ENCODE measurements around the gene GMFB.

Gene GMFB

DNA sequence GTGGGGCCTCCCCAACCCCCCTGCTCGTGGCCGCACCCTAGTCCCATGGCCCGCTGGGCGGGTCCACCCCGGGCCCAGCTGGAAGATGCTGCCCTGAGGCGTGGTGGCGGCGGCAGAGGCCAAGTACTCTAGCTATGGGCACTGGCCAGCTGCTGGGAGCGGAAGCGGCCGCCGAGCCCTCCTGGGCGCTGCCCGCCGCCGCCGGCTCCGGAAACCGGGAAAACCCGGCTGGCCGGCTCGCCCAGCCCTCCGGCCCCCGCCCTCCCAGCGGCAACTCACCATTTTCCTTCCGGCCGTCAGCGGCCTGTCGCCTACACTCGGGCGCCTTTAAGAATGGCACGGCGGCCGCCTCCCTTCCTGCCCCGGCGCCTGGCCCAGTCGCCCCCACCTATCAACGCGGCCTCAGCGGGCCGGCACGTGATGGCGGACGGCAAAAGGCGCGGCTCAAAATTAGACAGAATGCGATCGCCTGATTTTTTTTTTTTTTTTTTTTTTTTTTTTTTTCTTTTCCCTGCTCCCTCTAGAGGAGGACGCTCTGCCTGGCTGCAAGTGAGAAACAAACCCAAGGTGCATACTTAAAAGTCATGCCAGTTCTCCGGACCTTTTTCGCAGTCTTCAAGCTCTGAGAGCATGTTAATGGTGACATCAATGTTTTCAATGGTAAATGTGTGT is at the start of gene GMFB:
Gene GMFB, minus strand, starts transcription at position 335 of the 672 bp plus-strand sequence. Its CDS starts 53 bp downstream, at position 282.
- no peaks in the 10 kb centered on the region for H3K27me3 Mint-ChIP-seq
- H3K27ac Mint-ChIP-seq, result peak within 1 kb of the TSS; percentile 99
- H3K4me1 Mint-ChIP-seq (ENCODE audit: low read depth), result peaks cover 64% of the 10 kb centered on the region
- peaks cover 20% of the 10 kb centered on the region for H3K36me3 Mint-ChIP-seq (ENCODE audit: low read depth)
- no peaks in the 10 kb centered on the region for H3K9me3 Mint-ChIP-seq
- H3K4me3 Mint-ChIP-seq, result peak within 1 kb of the TSS; percentile 99

DNA sequence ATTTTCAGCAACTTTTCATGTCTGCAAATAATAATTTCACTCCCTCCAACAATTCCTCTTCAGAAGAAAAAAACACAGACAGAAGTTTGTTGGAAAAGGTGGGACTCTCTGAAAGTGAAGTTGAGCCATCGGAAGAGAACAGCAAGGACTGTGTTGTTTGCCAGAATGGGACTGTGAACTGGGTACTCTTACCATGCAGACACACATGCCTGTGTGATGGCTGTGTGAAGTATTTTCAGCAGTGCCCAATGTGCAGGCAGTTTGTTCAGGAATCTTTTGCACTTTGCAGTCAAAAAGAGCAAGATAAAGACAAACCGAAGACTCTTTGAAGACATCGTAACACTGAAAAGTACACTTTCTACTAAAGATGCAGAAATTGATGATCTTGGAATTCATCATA is 49.3 kb upstream of the GMFB start:
- no peaks in the 10 kb centered on the region for H3K36me3 Mint-ChIP-seq (ENCODE audit: low read depth)
- H3K4me1 Mint-ChIP-seq (ENCODE audit: low read depth), result no peaks in the 10 kb centered on the region
- H3K27me3 Mint-ChIP-seq, result no peaks in the 10 kb centered on the region
- no peaks in the 10 kb centered on the region for H3K9me3 Mint-ChIP-seq
- no peak overlapping the region for H3K27ac Mint-ChIP-seq
- no peak overlapping the region for H3K4me3 Mint-ChIP-seq

DNA sequence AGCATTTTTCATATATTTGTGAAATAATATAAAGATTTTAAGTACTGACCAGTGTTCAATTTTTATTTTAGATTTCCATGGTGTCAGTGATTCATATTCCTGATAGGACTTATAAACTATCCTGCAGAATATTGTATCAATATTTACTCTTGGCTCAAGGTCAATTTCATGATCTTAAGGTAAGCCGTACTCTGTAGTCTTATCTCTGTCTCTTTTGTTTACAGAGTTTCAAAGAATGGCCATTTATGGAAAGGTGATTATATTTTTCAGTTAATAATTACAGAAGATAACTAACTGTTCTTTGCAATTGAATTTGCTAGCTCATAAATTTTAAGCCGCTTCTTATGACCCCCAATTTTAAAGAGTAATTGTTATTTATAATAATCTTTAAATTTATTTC is 48.9 kb upstream of the GMFB start:
- H3K36me3 Mint-ChIP-seq (ENCODE audit: low read depth), result no peaks in the 10 kb centered on the region
- H3K4me3 Mint-ChIP-seq, result no peak overlapping the region
- no peaks in the 10 kb centered on the region for H3K27me3 Mint-ChIP-seq
- no peak overlapping the region for H3K27ac Mint-ChIP-seq
- no peaks in the 10 kb centered on the region for H3K9me3 Mint-ChIP-seq
- peaks cover 2% of the 10 kb centered on the region for H3K4me1 Mint-ChIP-seq (ENCODE audit: low read depth)

DNA sequence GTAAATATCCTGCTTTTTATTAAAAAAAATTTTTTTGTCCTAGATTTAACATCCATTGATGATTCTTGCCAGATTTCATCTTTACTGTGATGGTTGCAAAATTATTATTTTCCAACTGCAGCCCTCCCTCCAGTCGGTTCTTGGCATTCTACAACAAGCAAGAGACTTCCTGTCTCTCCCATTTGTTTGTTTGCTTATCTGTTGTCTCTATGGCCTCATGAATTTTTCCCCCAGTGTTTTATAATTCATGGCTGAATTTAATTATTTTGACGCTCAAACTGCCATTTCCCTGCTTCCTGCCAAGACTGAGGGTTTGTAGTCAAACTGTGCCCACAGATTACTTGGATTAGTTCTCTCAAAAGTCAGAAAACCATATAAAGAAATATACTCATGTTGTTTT is 46.9 kb upstream of the GMFB start:
- Mint-ChIP-seq H3K4me1 (ENCODE audit: low read depth) (peaks cover 3% of the 10 kb centered on the region), H3K36me3 (ENCODE audit: low read depth) (no peaks in the 10 kb centered on the region), H3K27ac (no peak overlapping the region), H3K27me3 (no peaks in the 10 kb centered on the region), H3K9me3 (no peaks in the 10 kb centered on the region), H3K4me3 (no peak overlapping the region)

DNA sequence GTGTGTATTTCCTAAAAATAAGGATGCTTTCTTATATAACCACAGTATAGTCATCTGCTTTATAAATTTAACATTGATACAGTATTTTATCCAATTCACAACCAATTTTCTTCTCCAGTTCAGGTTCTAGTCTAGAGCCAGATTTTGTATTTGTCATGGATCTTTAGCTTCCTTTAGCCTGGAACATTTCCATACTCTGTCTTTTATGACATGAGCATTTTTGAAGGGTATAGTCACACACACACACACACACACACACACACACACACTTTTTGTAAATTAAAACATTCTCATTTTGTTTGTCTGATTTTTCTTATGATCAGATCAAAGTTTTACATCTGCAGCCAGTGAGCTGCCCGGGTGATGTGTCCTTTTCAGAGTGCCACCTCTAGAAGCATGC is 46.3 kb upstream of the GMFB start:
- Mint-ChIP-seq H3K9me3 (no peaks in the 10 kb centered on the region), H3K36me3 (ENCODE audit: low read depth) (no peaks in the 10 kb centered on the region), H3K27me3 (no peaks in the 10 kb centered on the region)

DNA sequence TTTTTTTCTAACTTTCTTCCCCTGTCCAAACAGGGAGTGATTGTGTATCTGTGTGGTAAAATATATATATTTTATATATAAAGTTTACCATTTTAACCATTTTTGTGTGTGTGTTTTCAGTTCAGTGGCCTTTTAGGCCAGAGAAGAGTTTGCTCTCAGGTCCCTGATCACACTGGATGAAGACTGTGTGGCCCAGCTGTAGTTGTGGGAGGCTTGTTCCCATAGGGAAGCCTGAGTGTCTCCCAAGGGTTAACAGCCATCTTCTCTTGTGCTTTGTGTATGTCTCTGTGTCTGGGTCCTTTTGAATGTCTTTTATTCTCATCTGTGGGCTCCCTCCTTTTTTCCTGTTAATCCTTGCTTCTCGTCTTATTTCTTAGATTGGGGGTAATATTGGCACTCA is 44.3 kb upstream of the GMFB start:
- no peaks in the 10 kb centered on the region for H3K9me3 Mint-ChIP-seq
- no peaks in the 10 kb centered on the region for H3K27me3 Mint-ChIP-seq
- H3K27ac Mint-ChIP-seq, result no peak overlapping the region
- peaks cover 5% of the 10 kb centered on the region for H3K36me3 Mint-ChIP-seq (ENCODE audit: low read depth)
- no peak overlapping the region for H3K4me3 Mint-ChIP-seq
- peaks cover 3% of the 10 kb centered on the region for H3K4me1 Mint-ChIP-seq (ENCODE audit: low read depth)

More for the DNA sequence above, 46.3 kb upstream of the GMFB start:
- Mint-ChIP-seq H3K4me3 (no peak overlapping the region), H3K27ac (no peak overlapping the region), H3K4me1 (ENCODE audit: low read depth) (peaks cover 3% of the 10 kb centered on the region)

DNA sequence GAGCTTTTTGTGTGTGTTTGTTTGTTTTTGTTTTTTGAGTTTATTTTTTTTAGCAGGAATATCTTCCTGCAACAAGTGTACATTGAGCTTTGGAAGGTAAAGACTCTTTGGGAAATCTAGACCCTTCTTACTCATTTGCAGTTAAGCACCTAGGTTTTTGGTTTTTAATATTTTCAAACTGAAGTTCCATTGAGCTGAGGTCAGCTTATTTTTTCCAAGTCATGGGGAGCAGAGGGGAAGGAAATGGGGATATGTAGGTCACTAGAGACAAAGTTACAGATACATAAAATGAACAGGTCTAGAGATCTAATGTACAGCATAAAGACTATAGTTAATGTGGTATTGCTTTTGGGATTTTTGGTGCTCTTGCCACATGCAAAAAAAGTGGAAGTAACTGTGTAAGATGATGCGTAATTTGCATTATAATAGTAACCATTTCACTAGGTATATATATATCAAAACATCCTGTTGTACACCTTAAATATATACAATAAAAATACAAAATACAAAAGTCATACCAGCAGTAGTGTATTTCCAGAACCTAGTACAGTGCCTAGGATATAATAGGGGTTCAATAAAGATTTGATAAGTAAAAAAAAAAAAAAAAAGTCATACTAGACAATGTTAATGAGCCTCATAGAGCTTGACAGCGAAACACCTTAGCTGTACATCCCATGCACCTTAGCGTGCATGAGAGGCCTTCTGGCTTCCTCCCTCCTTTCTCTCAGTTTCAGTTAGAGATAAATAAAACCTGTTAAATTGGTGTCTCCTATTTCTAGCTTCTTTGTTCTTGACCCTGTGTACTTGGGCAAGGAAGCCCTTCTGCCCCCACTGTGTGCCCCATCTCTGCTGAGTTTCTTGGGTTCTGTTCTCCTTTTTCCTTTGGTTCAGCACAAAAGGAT is 43.6 kb upstream of the GMFB start:
- Mint-ChIP-seq H3K9me3 (no peaks in the 10 kb centered on the region), H3K27ac (no peak overlapping the region), H3K36me3 (ENCODE audit: low read depth) (peaks cover 11% of the 10 kb centered on the region), H3K27me3 (no peaks in the 10 kb centered on the region), H3K4me1 (ENCODE audit: low read depth) (peaks cover 3% of the 10 kb centered on the region), H3K4me3 (no peak overlapping the region)

DNA sequence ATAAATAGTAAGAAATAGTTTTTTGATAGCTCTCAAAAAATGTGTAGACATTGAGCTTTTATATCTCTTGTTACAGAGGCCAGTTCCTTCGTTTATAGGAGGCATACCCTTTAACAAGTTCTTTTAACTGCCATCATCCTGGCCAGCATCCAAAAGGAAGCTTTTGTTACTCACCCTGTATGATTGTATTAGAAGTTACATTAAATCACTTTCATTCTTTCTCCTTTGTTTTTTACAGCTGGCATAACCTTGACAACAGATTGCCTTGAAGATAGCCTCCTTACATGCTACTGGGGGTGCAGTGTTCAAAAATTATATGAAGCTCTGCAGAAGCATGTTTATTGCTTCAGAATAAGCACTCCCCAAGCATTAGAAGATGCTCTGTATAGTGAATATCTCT is 41.0 kb upstream of the GMFB start:
- no peaks in the 10 kb centered on the region for H3K9me3 Mint-ChIP-seq

DNA sequence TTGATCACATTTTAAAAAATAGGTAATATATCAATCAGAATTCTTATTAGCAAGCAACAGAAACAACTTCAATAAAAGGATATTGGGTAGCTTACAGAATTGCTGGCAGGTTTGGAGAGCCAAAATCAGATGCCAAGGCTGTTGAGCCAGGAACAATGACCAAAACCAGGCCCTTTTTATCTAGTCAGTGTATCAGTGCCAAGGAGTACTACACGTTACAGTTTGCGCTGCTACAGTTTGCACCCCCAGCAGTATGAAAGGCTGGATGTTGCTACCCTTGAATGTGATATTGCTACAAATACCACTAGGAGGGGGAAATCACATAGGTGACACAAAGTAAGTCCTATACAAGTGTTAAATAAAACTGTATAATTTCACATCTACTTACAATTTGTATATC is 40.2 kb upstream of the GMFB start:
- no peaks in the 10 kb centered on the region for H3K9me3 Mint-ChIP-seq
- no peaks in the 10 kb centered on the region for H3K27me3 Mint-ChIP-seq
- H3K36me3 Mint-ChIP-seq (ENCODE audit: low read depth), result peaks cover 21% of the 10 kb centered on the region
- no peak overlapping the region for H3K27ac Mint-ChIP-seq
- peaks cover 3% of the 10 kb centered on the region for H3K4me1 Mint-ChIP-seq (ENCODE audit: low read depth)
- no peak overlapping the region for H3K4me3 Mint-ChIP-seq

More for the DNA sequence above, 41.0 kb upstream of the GMFB start:
- Mint-ChIP-seq H3K4me1 (ENCODE audit: low read depth) (peaks cover 3% of the 10 kb centered on the region), H3K36me3 (ENCODE audit: low read depth) (peaks cover 18% of the 10 kb centered on the region), H3K4me3 (no peak overlapping the region), H3K27ac (no peak overlapping the region), H3K27me3 (no peaks in the 10 kb centered on the region)

DNA sequence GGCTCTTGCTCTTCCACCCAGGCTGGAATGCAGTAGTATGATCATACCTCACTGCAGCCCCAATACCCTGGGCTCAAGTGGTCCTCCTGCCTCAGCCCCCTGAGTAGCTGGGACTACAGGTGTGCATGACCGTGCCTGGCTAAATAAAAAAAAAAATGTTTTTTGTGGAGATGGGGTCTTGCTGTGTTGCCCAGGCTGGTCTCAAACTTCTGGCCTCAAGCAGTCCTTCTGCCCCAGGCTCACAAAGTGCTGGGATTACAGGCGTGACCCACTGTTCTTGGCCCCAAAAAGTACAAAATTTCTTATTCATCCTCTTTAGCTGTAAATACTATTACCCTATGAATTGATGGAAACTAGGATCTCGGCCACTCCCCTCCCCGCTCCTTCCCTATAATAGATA is 35.6 kb upstream of the GMFB start:
- H3K27me3 Mint-ChIP-seq, result no peaks in the 10 kb centered on the region
- H3K4me3 Mint-ChIP-seq, result no peak overlapping the region
- no peak overlapping the region for H3K27ac Mint-ChIP-seq
- H3K36me3 Mint-ChIP-seq (ENCODE audit: low read depth), result peaks cover 39% of the 10 kb centered on the region
- H3K4me1 Mint-ChIP-seq (ENCODE audit: low read depth), result no peaks in the 10 kb centered on the region
- H3K9me3 Mint-ChIP-seq, result no peaks in the 10 kb centered on the region

DNA sequence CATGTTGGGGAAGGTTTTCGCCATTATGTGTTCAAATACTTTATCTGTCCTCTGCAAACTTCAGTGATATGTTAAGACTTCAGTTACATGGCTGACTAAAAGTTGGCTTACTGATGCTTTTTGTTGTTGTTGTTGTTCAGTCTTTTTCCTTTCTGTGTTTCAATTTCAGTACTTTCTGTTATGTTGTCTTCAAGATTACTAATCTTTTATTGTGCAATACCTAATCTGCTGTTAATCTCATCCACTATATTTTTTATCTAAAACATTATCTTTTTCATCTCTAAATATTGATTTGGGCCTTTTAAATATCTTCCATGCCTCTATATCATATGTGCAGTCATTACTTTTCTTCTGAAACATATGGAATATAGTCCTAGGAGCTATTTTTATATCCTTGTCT is 27.9 kb upstream of the GMFB start:
- Mint-ChIP-seq H3K4me1 (ENCODE audit: low read depth) (peaks cover 27% of the 10 kb centered on the region), H3K27ac (no peak overlapping the region), H3K4me3 (no peak overlapping the region), H3K36me3 (ENCODE audit: low read depth) (peaks cover 48% of the 10 kb centered on the region), H3K9me3 (peaks cover 15% of the 10 kb centered on the region), H3K27me3 (no peaks in the 10 kb centered on the region)

DNA sequence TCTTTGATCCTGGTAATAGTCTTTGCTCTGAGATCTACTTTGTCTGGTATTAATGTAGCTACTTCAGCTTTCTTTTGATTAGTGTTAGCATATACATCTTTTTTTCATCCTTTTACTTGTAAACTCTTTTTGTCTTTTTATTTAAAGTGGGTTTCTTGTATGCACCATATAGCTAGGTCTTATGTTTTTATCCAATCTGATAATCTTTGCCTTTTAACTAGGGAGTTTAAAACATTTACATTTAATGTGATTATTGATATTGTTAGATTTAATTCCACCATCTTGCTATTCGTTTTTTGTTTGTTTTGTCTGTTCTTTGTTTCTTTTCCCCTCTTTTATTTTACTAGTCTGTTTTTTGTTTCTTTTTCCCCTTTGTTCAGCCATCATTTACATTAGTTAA is 26.9 kb upstream of the GMFB start:
- peaks cover 15% of the 10 kb centered on the region for H3K9me3 Mint-ChIP-seq
- H3K4me1 Mint-ChIP-seq (ENCODE audit: low read depth), result peaks cover 37% of the 10 kb centered on the region
- H3K27me3 Mint-ChIP-seq, result no peaks in the 10 kb centered on the region
- H3K4me3 Mint-ChIP-seq, result no peak overlapping the region
- H3K36me3 Mint-ChIP-seq (ENCODE audit: low read depth), result peaks cover 48% of the 10 kb centered on the region
- H3K27ac Mint-ChIP-seq, result no peak overlapping the region

DNA sequence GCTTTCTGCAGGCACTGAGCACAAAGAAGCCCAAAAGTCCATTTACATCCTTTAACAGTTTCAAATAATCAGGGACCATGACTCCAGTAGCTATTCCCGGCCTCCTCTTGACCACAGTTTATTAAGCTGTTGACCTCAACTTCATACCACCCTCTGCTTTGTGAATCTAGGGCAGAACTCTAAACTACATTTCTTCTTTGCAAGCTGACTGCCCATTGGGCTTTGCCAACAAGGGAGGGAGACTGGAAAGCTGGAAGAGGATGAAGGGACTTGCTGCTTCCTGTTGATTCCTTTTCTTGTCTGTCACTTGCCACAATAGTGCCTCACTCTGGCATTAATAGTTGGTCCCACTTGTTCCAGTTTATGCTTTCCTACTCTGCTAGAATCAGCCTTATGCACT is 23.6 kb upstream of the GMFB start:
- Mint-ChIP-seq H3K36me3 (ENCODE audit: low read depth) (peaks cover 35% of the 10 kb centered on the region), H3K27me3 (no peaks in the 10 kb centered on the region), H3K27ac (no peak overlapping the region), H3K4me1 (ENCODE audit: low read depth) (peaks cover 53% of the 10 kb centered on the region), H3K9me3 (peaks cover 15% of the 10 kb centered on the region), H3K4me3 (no peak overlapping the region)

DNA sequence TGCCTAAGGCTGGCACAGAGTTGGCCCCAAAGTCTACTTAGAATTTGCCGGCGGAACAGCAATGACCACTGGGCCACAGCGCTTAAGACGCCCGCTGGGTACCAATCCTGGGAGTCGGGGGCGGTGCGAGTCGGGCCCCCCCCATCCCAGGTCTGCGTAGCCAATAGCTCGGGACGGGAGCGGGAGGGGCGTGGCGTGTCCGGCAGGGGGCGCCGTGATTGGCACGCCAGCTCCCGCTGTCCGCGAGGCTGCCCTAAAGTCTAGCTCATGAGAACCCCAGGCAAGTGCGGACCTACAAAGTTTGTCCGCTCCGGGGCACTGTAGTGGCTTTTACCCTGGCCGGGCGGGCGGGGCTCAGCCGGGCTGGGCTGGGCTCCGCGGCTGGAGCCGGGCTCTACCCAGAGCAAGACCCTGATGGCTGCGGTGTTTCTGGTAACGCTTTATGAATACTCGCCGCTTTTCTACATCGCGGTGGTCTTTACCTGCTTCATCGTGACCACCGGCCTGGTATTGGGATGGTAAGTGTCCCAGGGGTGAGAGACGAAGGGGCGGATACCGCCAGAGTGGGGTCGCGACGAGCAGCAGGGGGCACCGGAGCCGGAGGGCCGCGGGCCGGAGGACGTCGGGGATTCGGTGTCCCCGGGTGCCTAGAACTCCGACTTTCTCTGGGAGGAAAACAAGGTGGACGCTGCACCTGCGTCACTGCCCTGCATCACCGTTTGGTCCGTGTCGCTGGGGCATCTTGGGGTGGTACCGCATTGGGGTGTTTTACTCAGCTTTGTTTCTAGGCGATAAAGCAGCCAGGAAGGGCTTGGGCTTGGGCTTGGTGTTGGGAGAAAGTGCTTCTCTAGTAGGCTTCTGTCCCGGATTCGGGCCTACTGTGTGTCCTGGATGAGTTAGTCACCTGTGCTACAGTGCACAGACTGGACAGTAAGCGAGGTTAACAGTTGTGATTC is 21.0 kb upstream of the GMFB start, which contains the start of gene CGRRF1:
Gene CGRRF1, plus strand, starts transcription at position 361 of the 956 bp plus-strand sequence. Its CDS starts 54 bp downstream, at position 415.
- no peaks in the 10 kb centered on the region for H3K27me3 Mint-ChIP-seq
- H3K4me3 Mint-ChIP-seq, result peak within 1 kb of the TSS; percentile 94
- H3K36me3 Mint-ChIP-seq (ENCODE audit: low read depth), result peaks cover 12% of the 10 kb centered on the region
- H3K27ac Mint-ChIP-seq, result peak within 1 kb of the TSS; percentile 63
- no peaks in the 10 kb centered on the region for H3K9me3 Mint-ChIP-seq
- peaks cover 49% of the 10 kb centered on the region for H3K4me1 Mint-ChIP-seq (ENCODE audit: low read depth)

All from stimulated activated naive CD8-positive, alpha-beta T cell treated with anti-CD3 and anti-CD28 coated beads, Interleukin-15, Interleukin-2, amounts not matched to agents 100 ng/mL and 50 ng/mL, for 24 hours (primary cell).